C1 segment of cervical spinal cord (tissue), 14 donors: ENCODE results near the gene TSEN54.
"Not testable (repeated sequence)": the region's sequence is repeated elsewhere in the genome, so short reads cannot be mapped to it uniquely, and the experiment has no call there.

Experiments
- DNase-seq, 14 donors: peaks; one replicate each; lab custom pipeline; 2025; lab: John Stamatoyannopoulos, UW

TSEN54 gene

GRCh38 chr17:75517297-75517865 is 1.1 kb downstream of the TSEN54 start:
- DNase-seq = no peak

GRCh38 chr17:75518201-75518600 is 1.9 kb downstream of the TSEN54 start:
- no peak for DNase-seq

- no peak for DNase-seq
These were observed 2.7 kb downstream of the TSEN54 start for GRCh38 chr17:75518983-75519537.

- DNase-seq = not testable (repeated sequence)
These were observed 4.1 kb downstream of the TSEN54 start for GRCh38 chr17:75520413-75520812.

- no peak for DNase-seq
These were observed 5.0 kb downstream of the TSEN54 start for GRCh38 chr17:75521290-75521689.

GRCh38 chr17:75521951-75522727 is 5.8 kb downstream of the TSEN54 start:
- no peak for DNase-seq

GRCh38 chr17:75523647-75524046 is 7.3 kb downstream of the TSEN54 start:
- no peak for DNase-seq

GRCh38 chr17:75524269-75524969 is 8.1 kb downstream of the TSEN54 start:
- no peak for DNase-seq

GRCh38 chr17:75524970-75525805 is 8.9 kb downstream of the TSEN54 start, which contains the start of gene LLGL2:
Gene LLGL2 (plus strand): TSS chr17:75525697. CDS start chr17:75543427, 17,730 bp downstream.
- peak in 6 of 14 donors; percentile 23 to 66 (median 46) for DNase-seq

- DNase-seq = no peak
These were observed 9.7 kb downstream of the TSEN54 start for GRCh38 chr17:75525806-75526554.

GRCh38 chr17:75526555-75527270 is 10.4 kb downstream of the TSEN54 start:
- no peak for DNase-seq

- DNase-seq = no peak
These were observed 14.8 kb downstream of the TSEN54 start for GRCh38 chr17:75530837-75531720.

- no peak for DNase-seq
These were observed 15.4 kb downstream of the TSEN54 start for GRCh38 chr17:75531721-75532072.

GRCh38 chr17:75535119-75535537 is 18.8 kb downstream of the TSEN54 start:
- DNase-seq = no peak

- DNase-seq = no peak
These were observed 19.5 kb downstream of the TSEN54 start for GRCh38 chr17:75535871-75536270.

GRCh38 chr17:75536366-75536765 is 20.0 kb downstream of the TSEN54 start:
- no peak for DNase-seq

GRCh38 chr17:75539967-75540729 is 23.8 kb downstream of the TSEN54 start:
- DNase-seq = no peak

GRCh38 chr17:75540923-75541503 is 24.7 kb downstream of the TSEN54 start:
- DNase-seq = no peak
